ENCODE data around the gene PLBD1.
A peak's percentile ranks its signal among the peaks of the same experiment; 100 is the strongest.

The PLBD1 gene

DNA sequence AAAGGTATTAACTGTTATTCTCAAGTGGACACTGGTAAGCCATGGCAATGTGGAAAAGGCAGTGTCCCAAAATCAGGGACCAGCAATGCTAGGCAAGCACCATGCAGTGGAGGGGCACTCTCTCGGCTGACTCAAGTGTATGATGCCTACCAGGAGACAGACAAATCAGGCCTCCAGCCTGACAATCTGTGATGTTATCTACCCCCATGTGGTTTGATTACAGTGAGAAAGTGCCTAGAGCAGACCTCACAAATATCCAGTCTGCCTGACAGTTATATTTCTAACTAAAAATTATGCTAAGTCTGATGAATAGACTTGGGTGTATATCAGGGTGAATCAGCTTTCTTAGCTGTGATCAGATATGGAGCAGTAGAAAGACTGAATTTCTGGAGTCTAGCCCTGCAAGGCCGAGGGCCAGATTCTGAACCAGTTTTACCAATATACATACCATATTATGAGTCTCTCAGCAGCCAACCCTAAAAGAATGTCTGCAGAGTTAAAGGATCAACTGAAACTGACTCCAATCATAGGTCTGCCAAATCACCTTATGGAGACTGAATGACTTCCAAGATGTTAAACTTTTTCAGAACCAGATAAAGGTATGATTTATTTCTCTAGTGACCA lies 3.2 kb downstream of the PLBD1 start:
- no peak for FAIRE-seq

DNA sequence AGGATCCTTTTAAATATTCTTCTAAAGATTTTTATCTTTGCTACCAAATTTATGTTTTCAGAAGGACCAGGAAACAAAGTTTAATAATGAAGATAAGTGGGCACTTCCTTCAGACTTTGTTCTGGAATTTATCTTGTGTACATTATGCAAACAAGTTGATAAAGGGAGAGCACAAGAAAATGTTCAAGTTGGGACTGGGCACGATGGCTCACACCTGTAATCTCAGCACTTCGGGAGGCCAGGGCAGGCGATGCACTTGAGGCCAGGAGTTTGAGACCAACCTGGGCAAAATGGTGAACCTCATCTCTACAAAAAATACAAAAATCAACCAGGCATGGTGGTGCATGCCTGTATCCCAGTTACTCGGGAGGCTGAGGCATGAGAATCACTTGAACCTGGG lies 4.6 kb downstream of the PLBD1 start:
- FAIRE-seq = no peak

DNA sequence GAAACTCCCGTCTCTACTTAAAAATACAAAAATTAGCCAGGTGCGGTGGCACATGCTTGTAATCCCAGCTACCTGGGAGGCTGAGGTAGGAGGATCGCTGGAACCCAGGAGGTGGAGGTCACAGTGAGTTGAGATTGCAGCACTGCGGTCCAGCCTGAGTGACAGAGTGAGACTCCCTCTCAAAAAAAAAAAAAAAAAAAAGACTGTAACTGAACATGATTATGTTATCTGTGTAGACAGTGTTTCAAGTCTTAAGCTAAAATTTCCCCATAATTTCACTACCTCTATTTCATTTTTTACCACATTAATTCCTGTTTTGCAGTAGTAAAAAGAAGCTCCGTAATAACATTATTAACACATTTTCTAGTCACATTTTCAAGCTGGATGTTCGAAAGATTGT lies 5.4 kb downstream of the PLBD1 start:
- FAIRE-seq = no peak

DNA sequence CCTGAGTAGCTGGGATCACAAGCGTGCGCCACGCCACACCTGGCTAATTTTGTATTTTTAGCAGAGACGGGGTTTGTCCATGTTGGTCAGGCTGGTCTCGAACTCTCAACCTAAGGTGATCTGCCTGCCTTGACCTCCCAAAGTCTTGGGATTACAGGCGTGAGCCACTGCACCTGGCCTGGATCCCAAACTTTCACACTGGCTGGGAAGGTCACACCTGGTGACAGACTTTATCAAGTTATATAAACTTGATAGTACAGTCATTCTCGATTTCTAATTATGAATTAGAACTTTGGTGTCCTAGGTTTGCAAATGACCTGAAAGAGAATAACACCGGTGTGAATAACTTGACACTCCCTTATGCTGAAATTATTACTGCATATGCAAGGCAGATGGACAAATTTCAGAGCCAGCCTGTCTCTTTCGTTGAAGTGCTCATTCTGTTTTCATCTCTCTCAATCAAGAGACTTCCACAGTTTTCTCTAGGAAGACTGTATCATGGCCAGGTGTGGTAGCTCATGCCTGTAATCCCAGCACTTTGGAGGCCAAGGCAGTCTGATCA lies 5.9 kb downstream of the PLBD1 start:
- no peak for FAIRE-seq

DNA sequence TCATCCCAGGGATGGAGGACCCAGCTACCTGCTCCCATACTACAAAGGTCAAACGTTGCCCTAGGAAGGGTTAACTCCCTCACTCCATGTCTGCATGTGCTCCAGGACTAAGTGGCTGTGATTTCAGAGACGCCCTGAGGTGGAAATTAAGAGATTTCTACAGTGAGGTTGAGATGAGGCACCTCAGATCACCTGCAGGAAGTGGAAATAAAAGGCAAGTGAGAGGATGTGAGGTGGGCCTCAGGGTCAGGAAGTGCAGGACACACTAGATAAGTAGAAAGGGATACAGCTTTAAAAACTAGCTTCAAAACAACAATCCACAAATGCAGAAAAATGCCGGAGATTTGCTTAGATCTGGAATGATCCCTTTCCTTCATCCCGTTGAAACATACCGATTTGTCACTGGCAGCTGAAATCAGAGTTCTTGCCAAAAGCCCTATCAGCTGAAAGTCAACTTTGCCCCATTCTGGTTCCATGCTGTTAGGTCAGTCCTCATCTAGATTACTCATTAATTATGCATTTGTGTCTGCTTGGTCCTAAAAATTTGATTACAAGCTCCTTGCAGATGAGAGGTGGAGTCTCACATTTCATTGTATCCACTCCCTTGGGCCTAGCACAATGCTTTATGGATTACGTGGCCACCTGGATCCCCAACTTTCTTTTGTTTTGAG lies 6.6 kb downstream of the PLBD1 start:
- FAIRE-seq = no peak

DNA sequence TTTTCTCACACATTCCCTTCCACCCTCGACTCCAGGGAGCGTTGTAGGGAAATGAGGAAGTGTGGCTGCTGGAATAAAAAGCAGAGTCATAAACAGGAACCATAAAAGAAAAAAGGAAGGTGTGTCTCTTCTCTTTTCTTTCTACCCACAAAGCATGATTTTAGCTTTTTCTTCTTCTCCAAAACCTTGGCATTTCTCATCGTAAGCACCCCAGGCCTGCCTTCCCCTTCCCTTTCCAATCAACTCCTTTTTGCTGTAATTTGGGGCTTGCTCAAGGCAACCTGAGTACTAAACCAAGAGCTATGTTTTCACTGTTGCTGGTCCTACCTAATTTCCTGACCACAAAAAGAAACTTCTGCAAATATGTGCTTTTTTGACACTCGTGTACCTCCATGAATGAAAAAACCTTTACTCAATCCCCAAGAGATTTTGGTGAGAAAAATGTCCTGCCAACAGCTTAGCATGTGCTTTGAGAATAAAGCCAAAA lies 9.2 kb downstream of the PLBD1 start:
- FAIRE-seq = no peak

DNA sequence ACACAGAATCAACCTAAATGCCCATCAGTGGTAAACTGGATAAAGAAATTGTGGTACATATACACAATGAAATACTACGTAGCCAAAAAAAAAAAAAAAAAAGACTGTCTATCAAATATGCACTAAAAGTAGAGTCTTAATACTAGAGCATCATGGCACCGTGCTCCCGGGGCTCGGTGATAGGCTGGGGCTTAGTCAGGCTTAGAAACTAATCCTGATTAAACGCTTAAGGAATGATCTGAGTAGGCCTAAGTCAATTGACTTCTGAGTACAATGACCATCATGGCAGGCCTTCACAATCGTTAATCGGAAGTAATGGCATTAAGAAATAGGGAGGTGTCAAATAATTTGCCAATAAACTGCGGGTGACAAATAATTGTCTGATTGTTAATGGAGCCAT lies 9.7 kb downstream of the PLBD1 start:
- no peak for FAIRE-seq

DNA sequence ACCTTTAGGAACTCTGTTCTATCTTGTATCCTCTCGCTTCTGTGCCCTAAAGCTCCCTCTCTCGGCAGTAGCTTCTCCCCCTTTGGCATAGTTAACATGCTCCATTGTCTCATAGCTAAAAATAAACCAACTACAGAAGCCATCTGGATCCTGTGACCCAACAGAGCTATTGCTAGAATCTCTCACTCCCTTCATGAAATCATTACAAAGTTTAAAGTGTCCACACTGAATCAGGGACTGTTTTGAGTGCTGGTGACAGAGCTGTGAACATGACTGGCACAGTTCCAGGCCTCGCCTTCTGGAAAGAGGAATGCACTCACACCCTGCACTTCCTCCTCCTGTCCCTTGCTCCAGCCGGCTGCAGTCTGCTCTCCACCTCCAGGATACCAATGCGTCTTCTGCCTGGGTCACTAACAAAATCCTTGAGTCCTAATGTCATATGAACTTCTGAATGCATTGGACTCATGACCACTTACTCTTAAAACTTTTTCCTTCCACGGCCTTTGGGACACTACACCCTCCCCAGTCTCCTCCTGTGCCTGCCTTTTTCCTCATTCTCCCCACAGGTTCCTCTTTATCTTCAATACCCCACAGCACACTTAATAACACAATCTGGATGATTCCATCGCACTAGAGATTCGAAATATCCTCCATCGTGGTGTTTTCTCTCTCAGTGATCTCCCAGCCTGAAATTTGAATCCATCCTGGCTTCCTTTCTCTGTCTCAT lies 13.2 kb downstream of the PLBD1 start:
- no peak for FAIRE-seq

DNA sequence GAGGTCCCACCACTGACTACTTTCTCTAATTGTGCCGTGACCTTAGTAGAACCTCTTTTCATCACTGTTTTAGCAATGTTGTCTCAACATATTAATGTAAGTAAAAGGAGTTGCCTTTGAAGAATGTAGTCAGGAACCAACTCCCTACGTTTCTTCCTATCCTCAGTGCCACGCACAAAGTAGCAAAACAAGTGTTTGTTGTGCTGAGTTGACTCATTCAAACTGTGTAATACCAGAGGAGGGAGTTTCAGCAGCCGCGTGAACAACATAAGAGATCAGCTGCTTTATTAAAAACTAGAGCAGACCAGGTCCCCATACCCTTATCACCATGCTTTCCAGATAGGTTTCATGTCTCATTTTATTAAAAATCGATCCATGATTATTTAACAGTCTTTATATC lies 19.1 kb downstream of the PLBD1 start:
- FAIRE-seq = no peak

DNA sequence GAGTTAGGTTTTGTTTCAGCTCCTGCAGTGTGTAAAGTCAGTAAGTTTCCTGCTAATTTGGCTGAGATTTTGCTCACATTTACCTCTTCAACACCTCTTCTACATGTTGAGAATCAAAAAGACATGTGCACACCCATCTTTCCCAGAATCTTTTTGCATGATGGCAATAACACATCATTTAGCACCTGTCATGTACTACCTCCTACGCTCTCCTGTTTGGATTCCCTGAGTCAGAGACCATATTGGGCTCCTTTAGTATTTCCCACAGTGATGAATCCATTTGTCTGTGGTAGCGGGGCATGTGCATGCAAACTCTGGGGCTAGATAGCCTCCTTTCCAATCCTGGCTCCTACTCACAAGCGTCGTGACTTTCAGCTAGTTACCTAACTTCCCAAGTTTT lies 20.1 kb downstream of the PLBD1 start:
- no peak for FAIRE-seq

DNA sequence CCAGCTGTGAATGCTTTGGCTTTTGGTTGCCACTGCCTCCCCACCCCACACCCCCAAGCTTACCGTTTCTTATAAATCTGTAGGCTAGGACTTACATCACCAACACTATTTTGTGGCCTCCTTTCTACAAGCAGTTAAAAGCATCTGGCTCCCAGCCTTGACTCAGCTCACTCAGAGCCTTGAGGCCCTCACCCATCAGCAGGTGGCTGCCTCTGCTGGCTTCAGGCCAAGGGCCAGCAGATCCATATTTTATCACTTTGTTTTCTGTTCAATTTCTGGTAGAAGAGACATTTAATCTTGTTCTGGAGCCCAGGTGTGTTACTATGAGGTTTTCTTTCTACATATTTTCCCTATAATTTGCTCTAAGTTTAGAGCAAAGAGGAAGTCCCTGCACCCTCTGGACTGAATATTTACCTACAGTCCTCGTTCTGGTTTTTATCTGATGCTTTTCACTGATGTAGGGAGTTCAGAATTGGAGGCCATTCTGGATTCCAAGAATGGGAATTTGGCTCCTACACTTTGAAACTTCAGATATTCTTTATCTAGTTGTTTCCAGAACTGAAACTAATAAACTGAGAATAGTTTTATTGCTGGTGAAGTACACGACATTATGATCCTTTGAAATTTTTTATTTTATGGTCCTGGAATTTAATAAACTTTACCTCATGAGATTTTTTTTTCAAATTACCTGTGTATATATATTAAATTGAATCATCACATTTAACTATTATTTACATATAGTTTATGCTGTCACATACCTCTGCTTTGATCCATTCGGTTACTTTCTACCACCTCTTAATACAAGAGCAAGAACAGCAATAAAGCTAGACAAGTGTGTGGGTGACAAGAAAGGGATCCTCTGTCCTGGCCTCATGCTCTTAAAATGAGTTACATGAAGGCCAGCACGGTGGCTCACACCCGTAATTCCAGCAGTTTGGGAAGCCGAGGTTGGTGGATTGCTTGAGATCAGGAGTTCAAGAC lies 22.2 kb downstream of the PLBD1 start:
- FAIRE-seq = no peak

DNA sequence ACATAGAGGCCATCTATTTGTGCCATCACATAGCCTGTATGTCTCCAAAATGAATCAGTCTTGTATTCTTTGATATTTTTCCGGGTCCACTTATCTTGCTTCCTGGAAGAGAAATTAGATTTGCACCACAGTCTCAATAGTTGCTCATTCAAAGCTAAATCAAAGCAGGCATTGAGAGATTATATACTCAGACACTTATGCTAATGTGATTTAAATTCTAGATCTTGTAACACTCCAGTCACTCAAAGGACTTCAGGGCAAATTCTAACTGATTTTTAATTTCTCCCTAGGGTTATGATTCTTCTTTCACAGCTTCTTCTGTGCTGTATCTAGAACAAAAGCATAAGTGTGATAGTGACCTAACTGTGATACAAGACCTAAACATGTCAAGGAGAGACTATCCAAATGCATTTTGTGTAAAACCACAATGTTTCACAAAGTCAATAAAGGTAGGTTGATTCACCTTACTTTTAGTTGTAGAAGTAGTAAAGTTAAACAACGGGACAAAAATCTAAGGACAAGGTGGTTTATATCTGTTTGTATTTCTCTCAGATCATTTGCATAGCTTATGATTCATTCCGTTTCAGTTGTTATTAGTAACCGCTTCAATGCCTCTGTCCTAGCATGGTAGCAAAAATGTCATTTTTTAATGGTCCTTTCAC lies 26.8 kb downstream of the PLBD1 start:
- FAIRE-seq = no peak

DNA sequence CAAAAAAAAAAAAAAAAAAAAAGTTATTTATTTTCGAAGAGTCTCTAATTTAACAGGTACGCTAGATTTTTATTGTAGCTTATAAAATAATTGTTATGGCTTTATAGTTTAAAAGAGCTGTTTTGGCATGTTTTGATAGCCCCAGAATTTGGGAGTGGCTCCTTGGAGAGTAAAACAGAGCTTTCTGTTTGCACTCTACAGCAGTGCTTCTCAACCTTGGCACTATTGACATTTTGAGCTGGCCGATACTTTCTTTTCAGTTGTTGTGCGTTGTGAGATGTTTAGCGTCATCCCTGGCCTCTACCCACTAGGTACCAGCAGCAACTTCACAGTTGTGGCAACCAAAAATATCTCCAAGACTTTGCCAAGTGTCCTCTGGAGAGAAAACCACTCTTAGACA lies 30.6 kb downstream of the PLBD1 start:
- FAIRE-seq = no peak

DNA sequence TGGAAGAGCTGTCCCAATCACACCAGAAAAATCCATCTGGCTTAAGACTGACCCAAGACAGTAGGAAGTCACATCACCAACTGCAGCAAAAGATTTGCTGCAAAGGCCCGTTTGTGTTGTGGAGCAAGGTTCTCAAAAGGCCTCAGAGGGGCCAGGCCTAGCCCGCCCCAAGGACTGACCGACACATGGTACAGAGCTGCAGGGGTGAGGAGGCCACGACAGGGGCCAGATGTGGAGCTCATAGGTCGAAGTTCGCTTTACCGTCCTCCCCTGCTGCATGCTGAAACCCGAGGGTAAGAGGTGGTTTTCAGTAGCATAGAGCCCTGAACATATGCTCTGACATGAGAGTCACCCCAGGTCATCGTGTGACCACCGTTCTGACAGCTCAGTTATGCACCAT lies 35.5 kb downstream of the PLBD1 start:
- FAIRE-seq = no peak

DNA sequence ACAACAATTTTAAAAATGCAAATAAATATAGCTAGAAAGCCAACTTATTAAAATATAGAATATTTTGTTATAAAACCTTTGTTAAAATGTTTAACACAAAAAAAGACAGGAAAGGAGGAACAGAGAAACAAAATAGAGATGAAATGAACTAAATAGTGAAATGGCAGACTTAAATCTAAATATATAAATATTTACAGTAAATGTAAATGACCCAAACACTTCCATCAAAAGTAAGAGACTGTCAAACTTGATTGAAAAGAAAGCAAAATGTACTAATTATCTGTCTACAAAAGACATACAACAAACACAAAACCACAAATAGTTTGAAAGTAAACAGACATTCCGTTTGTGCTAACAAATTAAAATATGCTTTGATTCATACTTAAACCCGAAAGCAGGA lies 41.7 kb downstream of the PLBD1 start:
- no peak for FAIRE-seq

DNA sequence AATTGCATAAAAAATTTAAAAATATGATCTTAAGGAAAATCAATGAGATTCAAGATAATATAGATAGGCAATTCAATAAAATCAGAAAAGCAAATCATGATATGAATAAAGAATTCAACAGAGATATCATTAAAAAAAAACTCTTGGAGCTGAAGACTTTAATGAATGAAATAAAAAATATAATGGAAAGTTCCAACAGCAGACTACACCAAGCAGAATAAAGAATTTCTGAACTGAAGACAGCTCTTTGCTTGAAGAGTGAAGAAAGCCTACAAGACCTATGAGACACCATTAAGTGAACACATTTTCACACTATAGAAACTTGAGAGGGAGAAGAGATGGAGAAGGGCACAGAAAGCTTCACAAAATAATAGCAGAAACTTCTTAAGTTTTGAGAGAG lies 45.9 kb downstream of the PLBD1 start:
- peak; percentile 32 for FAIRE-seq

DNA sequence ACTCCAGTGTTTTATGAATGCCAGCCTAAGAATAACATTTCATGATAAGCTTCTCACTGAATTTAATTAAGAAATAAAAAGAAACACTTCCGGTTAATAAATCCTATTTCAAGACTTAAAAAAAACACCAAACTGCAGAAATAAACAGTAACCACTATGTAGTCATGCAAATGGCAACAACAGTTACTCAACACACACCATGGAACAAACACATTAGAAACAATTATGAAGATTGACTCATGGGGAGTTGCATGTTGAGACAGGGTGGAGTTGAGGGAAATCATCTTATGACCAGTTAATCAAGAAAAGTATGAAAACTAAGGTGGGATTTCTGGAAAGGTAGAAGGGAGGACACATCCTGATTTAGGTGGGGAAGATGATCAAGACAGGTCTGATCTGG lies 52.7 kb downstream of the PLBD1 start:
- FAIRE-seq = no peak

DNA sequence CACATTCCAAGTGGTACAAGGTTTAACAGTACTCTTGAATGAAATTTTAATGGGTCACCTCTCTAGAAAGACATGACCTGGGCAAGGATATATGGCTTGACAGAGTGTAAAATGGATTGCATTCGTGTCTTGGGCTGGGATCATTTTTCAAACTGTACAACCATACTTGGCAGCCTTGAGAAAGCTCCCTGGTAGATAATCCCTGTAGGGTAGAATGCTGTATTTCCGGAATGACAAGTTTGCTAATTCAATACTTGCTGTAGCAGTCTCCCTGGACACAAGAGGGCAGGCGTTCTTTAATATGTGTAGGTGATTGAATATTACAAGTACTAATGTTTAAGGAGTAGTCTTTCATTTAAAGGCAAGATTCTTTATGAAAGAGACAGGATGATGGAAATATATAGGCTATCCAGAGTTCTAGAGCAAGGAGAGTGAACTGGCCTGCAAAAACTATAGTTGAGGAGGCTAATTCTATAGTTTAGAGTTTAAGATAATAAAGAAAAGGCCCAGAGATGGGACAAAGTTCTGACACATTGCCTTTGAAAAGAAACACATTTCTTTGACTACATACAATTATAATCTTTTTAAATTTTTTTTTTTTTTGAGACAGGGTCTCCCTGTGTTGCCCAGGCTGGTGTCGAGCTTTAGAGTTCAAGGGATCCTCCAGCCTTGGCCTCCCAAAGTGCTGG lies 53.4 kb downstream of the PLBD1 start:
- FAIRE-seq = peak; percentile 79

DNA sequence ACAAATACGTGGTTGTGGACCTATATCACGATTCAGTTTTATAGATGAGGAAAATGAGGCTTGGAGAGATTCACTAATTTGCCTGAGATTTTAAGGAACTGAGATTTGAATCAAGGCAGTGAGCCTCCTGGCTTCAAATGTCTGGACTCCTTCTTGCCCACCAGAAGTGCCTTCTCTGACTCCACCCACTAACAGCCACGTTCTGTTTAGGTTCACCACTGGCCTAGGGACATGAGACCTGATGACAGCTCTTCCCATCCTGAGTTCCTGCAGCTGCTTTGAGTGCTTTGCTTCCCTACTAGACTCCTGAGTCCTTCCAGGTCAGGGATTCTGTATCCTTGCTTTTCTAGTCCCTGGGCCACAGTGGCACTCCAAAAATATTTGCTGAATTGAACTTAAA lies 57.1 kb downstream of the PLBD1 start:
- no peak for FAIRE-seq

DNA sequence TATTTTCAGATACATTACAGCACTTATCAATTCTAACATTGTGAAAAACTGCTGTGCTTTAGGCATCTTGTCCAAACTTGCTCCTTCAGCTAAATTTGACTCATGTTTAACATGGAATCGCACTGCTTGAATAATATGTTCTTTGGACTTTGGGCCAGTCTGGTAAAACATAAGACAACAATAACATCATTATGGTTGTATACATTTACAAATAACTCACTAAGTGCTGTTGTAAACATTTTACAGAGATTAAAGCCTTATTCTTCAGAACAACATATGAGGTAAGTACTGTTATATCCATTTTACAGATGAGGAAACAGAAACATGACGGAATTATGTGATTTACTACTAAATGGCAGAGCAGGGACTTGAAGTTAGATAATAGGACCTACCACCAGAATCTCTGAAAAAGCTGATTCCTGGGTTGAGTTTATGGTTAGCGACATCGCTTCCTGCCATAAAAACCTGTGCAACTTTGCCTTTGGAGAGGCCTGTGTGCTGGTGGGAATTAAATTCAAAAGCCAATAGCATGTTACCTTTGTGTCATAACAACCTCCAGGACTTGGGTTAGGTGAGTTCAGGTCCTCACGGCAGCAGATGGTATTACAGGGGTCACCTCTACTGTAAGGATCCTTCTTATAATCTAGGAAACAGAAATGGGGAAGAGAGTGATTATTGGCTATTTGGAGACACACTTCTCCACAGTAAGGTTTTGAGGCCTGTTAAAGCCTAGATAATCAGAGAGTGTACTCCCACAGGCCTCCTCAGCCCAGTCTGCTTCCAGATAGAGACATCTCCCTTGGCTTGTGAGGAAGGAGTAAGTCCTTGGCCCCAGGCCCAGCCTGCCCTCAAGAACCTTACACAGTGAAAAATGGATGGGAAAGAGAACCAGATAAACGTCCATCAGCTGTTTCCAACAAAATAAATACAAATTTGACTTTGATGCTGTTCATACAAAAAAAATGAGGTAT lies 61.8 kb downstream of the PLBD1 start:
- no peak for FAIRE-seq
